Activated naive CD4-positive, alpha-beta T cell (primary cell): ENCODE results near the gene IL17RA.

ENCODE experiments used
- DNase-seq, 4 experiments: peaks; one replicate each; lab custom pipeline; 2025; lab: John Stamatoyannopoulos, UW

Gene IL17RA

DNA sequence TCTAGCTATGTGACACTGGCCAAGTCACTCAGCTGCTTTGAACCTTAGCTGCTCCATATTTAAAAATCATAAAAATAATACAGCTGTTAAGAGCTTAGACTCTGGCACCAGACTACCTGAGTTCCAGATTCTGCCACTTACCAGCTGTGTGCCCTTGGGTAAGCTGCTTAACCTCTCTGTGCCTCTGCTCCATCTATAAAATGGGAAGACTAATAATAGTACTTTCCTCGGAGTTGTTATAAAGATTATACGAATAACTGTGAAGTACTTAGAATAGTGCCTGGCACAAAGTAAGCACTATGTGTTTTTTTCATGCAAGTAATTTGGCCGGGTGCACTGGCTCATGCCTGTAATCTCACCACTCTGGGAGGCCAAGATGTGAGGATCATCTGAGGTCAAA, 72.9 kb downstream of the IL17RA start:
- DNase-seq: no peak

DNA sequence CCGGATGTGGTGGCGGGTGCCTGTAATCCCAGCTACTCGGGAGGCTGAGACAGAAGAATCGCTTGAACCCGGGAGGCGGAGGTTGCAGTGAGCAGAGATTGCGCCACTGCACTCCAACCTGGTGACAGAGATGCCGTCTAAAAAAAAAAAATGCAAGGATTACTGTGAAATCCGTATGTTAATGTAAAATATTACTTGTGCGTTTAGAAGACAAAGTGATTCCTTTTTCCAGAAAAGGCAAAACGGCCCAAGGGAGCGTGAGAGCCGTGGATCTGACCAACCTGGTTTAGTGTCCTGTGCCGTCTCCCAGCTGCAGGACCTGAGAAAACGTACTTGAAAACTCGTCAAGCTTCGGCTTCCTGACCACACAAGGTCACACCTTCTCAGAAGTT, 73.4 kb downstream of the IL17RA start:
- DNase-seq: no peak

DNA sequence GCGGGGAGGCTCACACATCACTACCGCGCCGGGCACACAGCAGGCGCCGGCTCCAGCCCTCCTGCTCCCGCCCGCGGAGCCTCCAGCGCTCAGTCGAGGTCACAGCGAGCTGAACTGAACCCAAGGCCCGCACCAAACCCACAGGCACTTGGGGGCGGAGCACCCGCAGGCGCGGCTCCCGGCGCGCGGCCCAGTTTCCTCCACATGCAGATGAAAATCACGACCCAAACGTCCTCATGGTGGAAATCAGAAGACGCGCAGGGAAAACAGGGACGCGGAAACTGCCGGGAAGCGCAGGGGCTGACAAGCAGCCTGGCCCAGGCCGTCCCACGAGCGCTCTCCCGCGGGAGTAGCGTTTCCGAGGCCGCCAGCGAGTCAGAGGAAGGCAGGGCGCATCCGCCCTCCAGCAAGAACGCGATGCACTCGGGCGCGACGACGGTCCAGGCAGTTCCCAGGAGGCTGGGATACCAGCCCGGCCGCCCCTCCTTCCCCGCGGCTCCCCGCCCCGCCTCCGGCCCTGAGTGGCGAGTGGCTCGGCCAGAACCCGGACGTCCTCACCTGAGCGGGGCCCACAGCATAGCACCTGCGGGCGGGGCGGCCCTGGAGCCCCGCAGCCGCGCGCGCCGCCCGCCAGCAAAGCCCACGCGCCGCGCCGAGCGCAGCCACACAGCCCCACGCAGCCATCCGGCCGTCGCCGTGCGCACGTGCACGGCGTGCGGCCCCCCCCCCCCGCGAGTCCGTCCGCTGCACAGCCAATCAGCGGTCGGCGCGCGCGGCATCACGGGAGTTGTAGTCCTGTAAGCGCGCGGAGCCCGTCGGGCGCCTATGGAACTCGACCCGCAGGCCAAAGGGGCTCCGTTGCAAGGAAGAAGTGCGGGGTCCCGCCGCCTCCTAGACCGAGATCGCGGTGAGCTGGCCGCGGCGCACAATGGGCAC, 74.0 kb downstream of the IL17RA start, which contains the start of gene HDHD5:
HDHD5 (minus strand) TSS at position 710 of the 936 bp plus-strand sequence; CDS start at position 684, 26 bp downstream.
- DNase-seq: peak; percentile 77 to 91 (median 82)

DNA sequence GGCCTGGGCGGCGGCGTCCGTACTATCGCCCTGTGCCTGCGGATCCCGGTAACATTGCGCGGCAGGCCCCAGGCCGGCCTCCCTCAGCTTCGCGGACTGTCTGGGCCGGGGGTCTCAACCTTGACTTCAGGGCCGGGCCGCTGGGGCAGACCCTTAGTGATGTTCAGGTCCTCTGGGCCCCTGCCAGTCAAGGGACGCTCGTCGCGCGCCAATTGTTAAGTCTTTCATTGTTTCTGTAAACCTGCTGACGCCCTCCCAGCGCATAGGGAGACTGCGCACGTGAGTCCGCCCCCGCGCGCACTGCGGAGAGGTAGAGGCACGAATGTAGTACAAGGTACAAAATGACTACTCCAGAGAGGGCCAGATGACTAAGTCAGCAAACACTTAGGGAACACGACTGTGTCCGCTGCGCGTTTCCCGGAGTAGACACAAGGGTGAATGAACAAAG, 74.7 kb downstream of the IL17RA start:
- peak in 3 of 4 experiments; percentile 27 to 40 (median 31) for DNase-seq

DNA sequence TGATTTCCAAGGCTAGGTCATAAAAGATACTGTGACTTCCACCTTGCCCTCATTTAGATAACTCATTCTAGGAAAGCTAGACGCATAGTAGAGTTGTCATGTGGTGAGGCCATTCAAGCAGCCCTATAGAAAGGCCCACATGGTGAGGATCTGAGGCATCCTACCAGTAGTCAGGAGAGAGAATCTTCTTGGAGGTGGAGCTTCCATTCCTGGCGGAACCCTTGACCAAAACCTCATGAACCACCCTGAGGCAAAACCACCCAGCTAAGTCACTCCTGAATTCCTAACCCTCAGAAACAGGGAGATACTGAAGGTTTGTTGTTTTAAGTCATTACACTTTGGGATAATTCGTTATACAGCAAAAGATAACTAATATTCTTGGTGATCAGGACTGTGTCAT, 77.2 kb downstream of the IL17RA start:
- DNase-seq: no peak

DNA sequence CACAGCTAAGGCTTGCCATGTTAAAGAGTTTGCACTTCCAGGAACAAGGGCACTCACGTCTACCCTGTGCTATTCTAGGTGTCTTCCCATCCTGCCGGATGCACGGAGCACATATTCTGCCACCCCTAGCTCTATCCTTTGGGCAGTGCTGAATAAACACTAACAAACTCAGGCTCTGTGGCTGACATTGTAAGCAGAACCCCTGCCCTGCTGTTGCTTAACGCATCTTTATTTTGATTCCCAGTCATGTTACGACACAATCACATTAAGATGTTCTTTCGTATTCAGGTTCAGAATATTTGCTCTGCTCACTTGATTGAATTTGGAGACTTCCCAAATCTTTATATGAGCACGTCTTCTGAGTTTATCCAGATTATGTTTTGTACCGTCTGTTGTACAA, 77.9 kb downstream of the IL17RA start:
- no peak for DNase-seq

DNA sequence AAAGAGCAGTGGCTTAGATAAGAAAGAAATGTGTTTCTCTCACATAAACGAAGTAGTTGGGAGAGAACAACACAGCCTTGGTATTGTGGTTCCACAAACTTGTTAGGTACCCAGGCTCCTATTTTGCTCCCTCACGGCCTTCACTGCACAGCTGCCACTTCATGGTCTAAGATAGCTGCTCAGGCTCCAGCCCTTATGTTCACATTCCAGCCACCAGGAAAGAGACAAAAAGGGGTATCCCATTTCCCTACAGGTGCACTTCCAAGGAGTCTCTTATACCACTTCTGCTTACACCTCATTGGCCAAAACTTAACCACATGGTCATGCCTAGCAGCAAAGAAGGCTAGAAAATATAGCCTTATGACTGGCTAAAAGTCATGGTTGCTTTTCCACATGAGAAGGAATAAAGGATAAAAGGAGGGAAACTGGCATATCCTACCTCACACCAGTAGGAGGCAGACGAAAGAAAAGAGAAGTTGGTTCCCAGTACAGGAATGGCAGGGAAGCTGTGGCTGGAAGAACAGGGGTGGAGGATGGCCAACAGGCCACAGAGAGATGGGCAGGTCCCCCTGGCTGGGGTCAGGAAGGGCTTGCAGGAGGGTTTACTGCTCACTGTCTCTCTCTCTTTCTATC, 79.7 kb downstream of the IL17RA start:
- no peak for DNase-seq
